ENCODE results near the gene FBXL7. TPM values are rescaled to one million over a fixed set of nuclear protein-coding genes. Genes with fewer than 3 reads are reported as not detected.

Gene FBXL7
- total and polyA plus RNA-seq, 4 donors, result 0.24 to 1.4 (median 1.2) TPM

- no peaks in the 10 kb centered on the region for H3K9me3 ChIP-seq (ENCODE audit: control insufficient read depth in 4 of 4, low read length in 3 of 4)
- H3K27ac ChIP-seq (ENCODE audit: low read depth in 1 of 2, low read length in 2 of 2), result no peak overlapping the region
- no peak overlapping the region for H3K4me3 ChIP-seq (ENCODE audit: low read depth in 1 of 3, low read length in 3 of 3)
- no peak overlapping the region for H3K9ac ChIP-seq (ENCODE audit: low read depth in 1 of 2, low read length in 2 of 2)
- DNase-seq (ENCODE audit: low spot score), result no peak
- no peaks in the 10 kb centered on the region for H3K36me3 ChIP-seq (ENCODE audit: control insufficient read depth in 4 of 4, insufficient read depth in 3 of 4, low read depth in 1 of 4, low read length in 3 of 4)
- WGBS, result 69% methylated on average over 2 of the region's 2 CpGs
- no peaks in the 10 kb centered on the region for H3K27me3 ChIP-seq (ENCODE audit: control insufficient read depth in 4 of 4, insufficient read depth in 4 of 4, low read length in 3 of 4)
- TF ChIP-seq HNF4A (conservative IDR thresholded peaks at IDR 0.05) (no peak), MAX (IDR thresholded peaks at IDR 0.05) (no peak), RXRA (IDR thresholded peaks at IDR 0.05) (no peak), FOXA2 (IDR thresholded peaks at IDR 0.05) (no peak), ATF3 (IDR thresholded peaks at IDR 0.05) (no peak), TAF1 (conservative IDR thresholded peaks at IDR 0.05) (no peak), NR2F2 (IDR thresholded peaks at IDR 0.05) (no peak), ZBTB33 (IDR thresholded peaks at IDR 0.05) (no peak), GABPA (IDR thresholded peaks at IDR 0.05 in 1 of 2, conservative IDR thresholded peaks at IDR 0.05 in 1 of 2) (no peak), JUND (IDR thresholded peaks at IDR 0.05) (no peak), FOXA1 (IDR thresholded peaks at IDR 0.05) (no peak), YY1 (IDR thresholded peaks at IDR 0.05) (no peak), SP1 (IDR thresholded peaks at IDR 0.05) (no peak), RAD21 (IDR thresholded peaks at IDR 0.05) (no peak), HNF4G (IDR thresholded peaks at IDR 0.05) (no peak), EGR1 (IDR thresholded peaks at IDR 0.05; ENCODE audit: low read depth in 2 of 2) (no peak), REST (IDR thresholded peaks at IDR 0.05) (no peak), CTCF (IDR thresholded peaks at IDR 0.05; ENCODE audit: low read depth, low read length, missing input control) (no peak)
- no peaks in the 10 kb centered on the region for H3K4me1 ChIP-seq (ENCODE audit: control insufficient read depth in 4 of 4, insufficient read depth in 4 of 4, low read length in 3 of 4)
Measured at GRCh38 chr5:15901151-15901550, 401.2 kb downstream of the FBXL7 start.

All from liver (tissue), 9 donors.